Keratinocyte (primary cell): ENCODE measurements around the gene FBXO44. TPM values are rescaled to one million over a fixed set of nuclear protein-coding genes. Genes with fewer than 3 reads are reported as not detected.

Source experiments
- DNase-seq: peaks from one replicate; pipeline ENCODE4 v3.0.0-alpha.2; 2011; ENCODE audit warnings: low read depth, missing footprints, low spot score
- FAIRE-seq: peaks from 2 replicates; lab custom pipeline; 2011; peaks lifted over from hg19 to GRCh38; lab: Jason Lieb, UNC
- H2AFZ ChIP-seq: 2 replicates; pipeline ENCODE4 v1.6.0; 2012; ENCODE audit warnings: low read length, control low read depth, inconsistent platforms; ENCODE audit not compliant: control insufficient read depth
- H3K27ac ChIP-seq: 2 replicates; pipeline ENCODE4 v1.5.1; 2011; ENCODE audit warnings: low read length; ENCODE audit not compliant: control insufficient read depth, insufficient read depth
- H3K27me3 ChIP-seq: 3 replicates; pipeline ENCODE4 v1.6.0; 2011; ENCODE audit warnings: low read length; ENCODE audit not compliant: control insufficient read depth, insufficient read depth; ENCODE audit errors: extremely low read depth
- H3K36me3 ChIP-seq, 2 experiments: 2 replicates in 1 of 2; 3 replicates in 1 of 2; pipeline ENCODE4 v1.5.1; 2011; ENCODE audit warnings: low read length in 2 of 2, mild to moderate bottlenecking in 1 of 2; ENCODE audit not compliant: control insufficient read depth in 2 of 2, insufficient read depth in 2 of 2; ENCODE audit errors: extremely low read depth in 1 of 2
- H3K4me1 ChIP-seq: 3 replicates; pipeline ENCODE4 v1.5.1; 2011; ENCODE audit warnings: low read length; ENCODE audit not compliant: control insufficient read depth, insufficient read depth; ENCODE audit errors: extremely low read depth
- H3K4me2 ChIP-seq: 3 replicates; pipeline ENCODE4 v1.6.0; 2011; ENCODE audit warnings: low read depth, low read length; ENCODE audit not compliant: control insufficient read depth, insufficient read depth; ENCODE audit errors: extremely low read depth
- H3K4me3 ChIP-seq, 3 experiments: fragments of 200-600 bp in 1 of 3; sonication (generic) in 1 of 3; 2 replicates in 2 of 3; 3 replicates in 1 of 3; pipeline ENCODE4 v1.5.1; 2011 to 2016; ENCODE audit warnings: low read length in 3 of 3, mild to moderate bottlenecking in 3 of 3, control low read depth in 2 of 3, inconsistent platforms in 1 of 3, low read depth in 1 of 3, mixed read lengths in 1 of 3, mixed run types in 1 of 3, moderate library complexity in 1 of 3; ENCODE audit not compliant: control insufficient read depth in 2 of 3, insufficient read depth in 2 of 3; ENCODE audit errors: extremely low read depth in 1 of 3
- H3K79me2 ChIP-seq: 2 replicates; pipeline ENCODE4 v1.6.0; 2012; ENCODE audit warnings: low read length; ENCODE audit not compliant: control insufficient read depth, insufficient read depth
- H3K9ac ChIP-seq: 3 replicates; pipeline ENCODE4 v1.6.0; 2011; ENCODE audit warnings: low read length; ENCODE audit not compliant: control insufficient read depth, insufficient read depth; ENCODE audit errors: extremely low read depth
- H3K9me1 ChIP-seq: 3 replicates; pipeline ENCODE4 v1.6.0; 2011; ENCODE audit warnings: low read length; ENCODE audit not compliant: control insufficient read depth, insufficient read depth; ENCODE audit errors: extremely low read depth
- H3K9me3 ChIP-seq: 2 replicates; pipeline ENCODE4 v1.5.1; 2012; ENCODE audit warnings: low read depth, low read length; ENCODE audit not compliant: control insufficient read depth
- H4K20me1 ChIP-seq: 3 replicates; pipeline ENCODE4 v1.6.0; 2011; ENCODE audit warnings: low read length; ENCODE audit not compliant: control insufficient read depth, insufficient read depth; ENCODE audit errors: extremely low read depth
- EZH2 ChIP-seq: IDR thresholded peaks from one replicate; pipeline ENCODE4 v1.6.1; 2012; ENCODE audit warnings: inconsistent platforms, mild to moderate bottlenecking, low read length, moderate library complexity
- dilution Hi-C: fragments of 300-500 bp; cut with MboI; formaldehyde crosslinking; loops from one replicate; pipeline ENCODE4 v1.7.0; 2020; ENCODE audit warnings: low sequenced_read_pairs; ENCODE audit not compliant: extremely low pct_ligation_motif_present
- polyA plus RNA-seq, 5 experiments: library from polyadenylated mRNA; depleted of rRNA in 3 of 5; stranded (reverse) in 3 of 5; stranded (forward) in 1 of 5; unstranded in 1 of 5; fragments of >200 nt; gene quantifications; 1 replicate in 1 of 5; 2 replicates in 3 of 5; 3 replicates in 1 of 5; pipeline versions ENCODE4 v1.2.1 to v1.2.3, GENCODE V29; 2011 to 2012; ENCODE audit warnings: missing spikeins in 2 of 5, low read depth in 1 of 5, low replicate concordance in 1 of 5
- TF ChIP-seq, protein P1 (sequence below), 3 experiments: IDR thresholded peaks in 1 of 3; conservative IDR thresholded peaks in 1 of 3; optimal IDR thresholded peaks in 1 of 3; 2 replicates in 2 of 3; 3 replicates in 1 of 3; pipeline versions ENCODE3 to v1.5.1; 2011; ENCODE audit warnings: low read length in 3 of 3, mild to moderate bottlenecking in 3 of 3, moderate library complexity in 2 of 3, control low read depth in 1 of 3, inconsistent platforms in 1 of 3; ENCODE audit not compliant: insufficient read depth in 2 of 3; ENCODE audit errors: extremely low read depth in 1 of 3

Gene FBXO44
- polyA plus RNA-seq, 1 donor (not counting 4 experiments of a cell fraction or from before 2014, with no cell fraction given): 23.1 TPM

DNA sequence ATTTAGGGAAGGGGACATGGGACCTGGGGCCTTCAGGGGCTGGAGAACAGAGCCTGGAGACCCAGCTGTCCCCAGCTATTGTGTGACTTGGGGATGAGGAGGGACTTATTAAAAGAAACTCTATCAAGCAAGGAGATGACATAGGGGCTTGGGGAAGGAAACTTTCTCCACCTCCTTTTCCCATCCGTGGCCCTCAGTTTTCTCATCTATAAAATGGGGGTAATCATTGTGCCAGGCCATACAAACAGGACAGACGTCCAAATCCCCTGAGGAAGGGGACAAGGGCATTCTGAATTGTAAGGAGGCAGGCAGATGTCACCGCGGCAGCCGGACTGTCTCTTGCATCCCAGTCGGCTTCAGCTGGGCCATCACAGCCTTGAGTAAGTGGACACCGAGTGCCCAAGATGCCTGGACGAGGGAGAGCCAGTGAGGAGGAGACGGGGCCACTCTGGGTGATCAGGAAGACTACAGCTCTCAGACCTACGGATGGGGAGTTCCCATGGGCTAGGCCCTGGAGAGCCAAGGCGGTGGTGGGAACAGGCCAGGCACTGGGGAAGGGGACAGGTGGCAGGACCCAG lies 2.4 kb upstream of the FBXO44 start:
- H3K27ac ChIP-seq: no peak overlapping the region
- DNase-seq (no peak), FAIRE-seq (no peak)
- H3K9me3 ChIP-seq: no peaks in the 10 kb centered on the region
- no peak overlapping the region for H2AFZ ChIP-seq
- dilution Hi-C loops: no loop called here
- H3K9ac ChIP-seq: no peak overlapping the region
- peak overlapping the region; percentile 87 for H3K4me2 ChIP-seq
- H3K36me3 ChIP-seq: peaks cover 1 to 8% of the 10 kb centered on the region in 2 experiments
- no peaks in the 10 kb centered on the region for H3K9me1 ChIP-seq
- TF ChIP-seq EZH2: no peak
- TF ChIP-seq, protein P1, sequence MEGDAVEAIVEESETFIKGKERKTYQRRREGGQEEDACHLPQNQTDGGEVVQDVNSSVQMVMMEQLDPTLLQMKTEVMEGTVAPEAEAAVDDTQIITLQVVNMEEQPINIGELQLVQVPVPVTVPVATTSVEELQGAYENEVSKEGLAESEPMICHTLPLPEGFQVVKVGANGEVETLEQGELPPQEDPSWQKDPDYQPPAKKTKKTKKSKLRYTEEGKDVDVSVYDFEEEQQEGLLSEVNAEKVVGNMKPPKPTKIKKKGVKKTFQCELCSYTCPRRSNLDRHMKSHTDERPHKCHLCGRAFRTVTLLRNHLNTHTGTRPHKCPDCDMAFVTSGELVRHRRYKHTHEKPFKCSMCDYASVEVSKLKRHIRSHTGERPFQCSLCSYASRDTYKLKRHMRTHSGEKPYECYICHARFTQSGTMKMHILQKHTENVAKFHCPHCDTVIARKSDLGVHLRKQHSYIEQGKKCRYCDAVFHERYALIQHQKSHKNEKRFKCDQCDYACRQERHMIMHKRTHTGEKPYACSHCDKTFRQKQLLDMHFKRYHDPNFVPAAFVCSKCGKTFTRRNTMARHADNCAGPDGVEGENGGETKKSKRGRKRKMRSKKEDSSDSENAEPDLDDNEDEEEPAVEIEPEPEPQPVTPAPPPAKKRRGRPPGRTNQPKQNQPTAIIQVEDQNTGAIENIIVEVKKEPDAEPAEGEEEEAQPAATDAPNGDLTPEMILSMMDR (optimal IDR thresholded peaks at IDR 0.05 in 1 of 3, IDR thresholded peaks at IDR 0.05 in 1 of 3, conservative IDR thresholded peaks at IDR 0.05 in 1 of 3; ENCODE audit: extremely low read depth in 1 of 3, insufficient read depth in 2 of 3, low read length in 3 of 3): no peak
- no peaks in the 10 kb centered on the region for H4K20me1 ChIP-seq
- H3K4me1 ChIP-seq: peaks cover 26% of the 10 kb centered on the region
- H3K27me3 ChIP-seq: no peaks in the 10 kb centered on the region
- H3K79me2 ChIP-seq: peaks cover 7% of the 10 kb centered on the region
- H3K4me3 ChIP-seq: peak overlapping the region in 1 of 3 experiments; percentile 72

DNA sequence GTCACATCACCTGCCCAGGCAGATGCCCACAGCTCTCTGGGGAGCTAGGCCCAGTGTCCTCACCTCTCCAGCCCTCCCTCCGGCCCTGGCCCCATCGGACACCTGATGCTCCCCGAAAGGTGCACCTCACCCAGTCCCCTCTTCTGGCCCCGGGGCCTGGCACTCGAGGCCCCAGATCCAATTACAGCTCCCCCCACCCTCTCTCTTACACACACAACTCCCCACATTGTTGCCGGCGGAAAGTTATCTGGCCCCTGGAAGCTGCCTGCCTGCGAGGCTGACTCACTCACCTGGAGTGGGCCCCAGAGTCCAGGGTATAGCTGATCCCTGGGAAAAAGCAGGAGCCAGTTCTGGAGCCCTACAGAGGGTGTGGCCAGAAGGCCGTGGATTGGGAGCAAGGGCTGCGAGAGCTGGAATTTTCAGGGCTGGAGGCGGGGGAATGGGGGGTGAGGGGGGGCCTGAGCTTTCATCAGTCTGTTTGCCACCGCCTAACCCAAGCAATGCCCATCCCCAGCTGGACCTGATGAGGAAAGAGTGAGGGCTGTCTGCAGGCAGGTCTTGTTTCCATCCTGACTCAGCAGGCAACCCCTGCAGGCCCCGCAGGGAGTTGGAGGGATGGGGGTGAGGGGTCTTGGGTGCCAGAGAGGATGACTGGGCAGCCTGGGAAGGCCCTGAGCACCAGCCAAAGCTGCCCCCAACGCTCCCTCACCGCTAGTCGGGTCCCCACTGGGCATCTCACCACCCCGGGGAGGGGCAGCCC lies 1.4 kb upstream of the FBXO44 start:
- Histone ChIP-seq H3K4me1 (peaks cover 26% of the 10 kb centered on the region), H3K9ac (peak overlapping the region; percentile 71), H3K79me2 (peaks cover 7% of the 10 kb centered on the region), H3K27me3 (no peaks in the 10 kb centered on the region), H3K9me3 (no peaks in the 10 kb centered on the region), H2AFZ (peak overlapping the region; percentile 62), H3K4me2 (peak overlapping the region; percentile 87), H4K20me1 (no peaks in the 10 kb centered on the region), H3K4me3 (peak overlapping the region; percentile 71 to 75 (median 72)), H3K9me1 (no peaks in the 10 kb centered on the region), H3K27ac (no peak overlapping the region), H3K36me3 (peaks cover 3 to 13% of the 10 kb centered on the region in 2 experiments)
- FAIRE-seq (peak; percentile 52), DNase-seq (no peak)
- TF ChIP-seq EZH2: no peak
- TF ChIP-seq, protein P1 (optimal IDR thresholded peaks at IDR 0.05 in 1 of 3, IDR thresholded peaks at IDR 0.05 in 1 of 3, conservative IDR thresholded peaks at IDR 0.05 in 1 of 3; ENCODE audit: extremely low read depth in 1 of 3, insufficient read depth in 2 of 3, low read length in 3 of 3): peak in 1 of 3 experiments; percentile 18
- dilution Hi-C loops: no loop called here
